HG03571 (cell line): ENCODE measurements around the gene NKX2-3.

Source experiments
- ATAC-seq: cut with Tn5 transposase; IDR thresholded peaks from one replicate; pipeline ENCODE4 v1.9.1; 2021; ENCODE audit not compliant: unreplicated experiment

The NKX2-3 gene

DNA sequence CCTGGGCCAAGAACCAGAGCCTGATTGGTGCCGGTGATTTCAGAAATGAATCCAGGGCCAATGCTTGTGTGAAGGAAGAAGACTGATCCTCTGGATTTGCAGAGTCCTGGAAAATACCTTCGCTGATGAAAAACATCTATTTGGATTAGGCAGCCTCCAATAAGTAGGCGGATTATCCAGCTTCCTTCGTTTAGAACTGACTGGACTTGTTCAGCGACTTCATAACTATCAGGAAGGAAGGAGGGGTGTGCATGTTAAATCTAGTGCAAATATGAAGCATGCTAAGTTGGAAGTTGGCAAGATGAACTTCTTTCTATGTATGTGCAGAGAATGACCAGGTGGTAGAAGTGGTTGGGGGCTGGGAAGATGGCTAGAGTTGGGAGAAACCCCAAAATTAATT, 41.0 kb downstream of the NKX2-3 start:
- ATAC-seq: no peak

DNA sequence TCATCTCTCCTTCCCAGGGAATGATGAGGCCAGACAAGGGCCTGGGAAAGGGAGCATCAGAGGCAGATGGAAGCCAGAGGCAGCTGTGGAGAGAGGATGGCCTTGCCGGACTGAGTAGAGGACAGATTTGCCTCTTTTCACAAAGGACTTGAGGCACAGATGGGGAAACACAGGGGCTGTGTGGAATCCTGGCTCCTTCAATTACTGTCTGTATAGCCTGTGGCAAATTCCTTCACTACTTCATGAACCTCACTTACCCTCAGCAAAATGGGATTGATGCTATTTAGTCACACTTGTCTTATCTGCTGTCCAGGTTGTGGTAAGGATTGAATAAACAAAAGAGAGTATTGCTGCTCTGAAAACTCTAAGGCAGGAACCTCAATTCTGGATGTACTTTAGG, 47.2 kb downstream of the NKX2-3 start:
- no peak for ATAC-seq

- ATAC-seq: no peak
Observed at GRCh38 chr10:99582255-99582770, 49.6 kb downstream of the NKX2-3 start.

DNA sequence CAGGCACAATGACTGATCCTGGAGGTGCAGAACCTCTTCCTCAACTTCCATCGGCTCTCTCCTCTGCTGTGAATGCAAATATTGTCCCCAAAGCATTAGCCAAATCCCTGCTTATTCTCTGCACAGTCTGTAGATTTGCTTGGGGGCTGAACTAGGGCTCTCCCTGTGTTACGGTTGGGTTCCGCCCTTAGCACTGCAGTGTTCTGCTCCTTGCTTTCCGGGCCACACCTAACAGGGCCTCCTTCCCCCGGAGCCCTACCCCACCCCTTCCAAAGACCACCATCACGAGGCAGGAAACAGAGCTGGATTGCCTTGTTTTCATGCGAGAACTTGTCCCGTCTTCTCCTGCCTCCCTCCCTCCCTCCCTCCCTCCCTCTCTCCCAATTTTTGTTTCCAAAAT, 50.9 kb downstream of the NKX2-3 start:
- no peak for ATAC-seq
